Muscle layer of colon (tissue), 2 donors: ENCODE measurements around the gene CHFR.
"Not testable (repeated sequence)": the region's sequence is repeated elsewhere in the genome, so short reads cannot be mapped to it uniquely, and the experiment has no call there.

ENCODE experiments used
- H3K27ac ChIP-seq: one replicate; pipeline ENCODE4 v1.7.0; 2013; ENCODE audit warnings: low read depth, mild to moderate bottlenecking, low read length, moderate library complexity
- H3K27me3 ChIP-seq, 2 donors: one replicate each; pipeline ENCODE4 v1.7.0; 2013; ENCODE audit warnings: low read length in 2 of 2, mild to moderate bottlenecking in 2 of 2; ENCODE audit not compliant: insufficient read depth in 2 of 2, control insufficient read depth in 1 of 2
- H3K36me3 ChIP-seq: one replicate; pipeline ENCODE4 v1.7.0; 2013; ENCODE audit warnings: mild to moderate bottlenecking, low read length; ENCODE audit not compliant: insufficient read depth
- H3K4me1 ChIP-seq: one replicate; pipeline ENCODE4 v1.7.0; 2013; ENCODE audit warnings: mild to moderate bottlenecking, low read length; ENCODE audit not compliant: insufficient read depth
- H3K4me3 ChIP-seq, 2 donors: one replicate each; pipeline ENCODE4 v1.7.0; 2013; ENCODE audit warnings: low read length in 2 of 2, low read depth in 1 of 2, mild to moderate bottlenecking in 1 of 2, moderate library complexity in 1 of 2
- H3K9ac ChIP-seq: one replicate; pipeline ENCODE4 v1.7.0; 2013; ENCODE audit warnings: low read length
- H3K9me3 ChIP-seq: one replicate; pipeline ENCODE4 v1.7.0; 2013; ENCODE audit warnings: mild to moderate bottlenecking, low read length
- donor health status: abdominal sarcoma.
- donor health status: Adenocarcinoma of cecum.

Gene CHFR

DNA sequence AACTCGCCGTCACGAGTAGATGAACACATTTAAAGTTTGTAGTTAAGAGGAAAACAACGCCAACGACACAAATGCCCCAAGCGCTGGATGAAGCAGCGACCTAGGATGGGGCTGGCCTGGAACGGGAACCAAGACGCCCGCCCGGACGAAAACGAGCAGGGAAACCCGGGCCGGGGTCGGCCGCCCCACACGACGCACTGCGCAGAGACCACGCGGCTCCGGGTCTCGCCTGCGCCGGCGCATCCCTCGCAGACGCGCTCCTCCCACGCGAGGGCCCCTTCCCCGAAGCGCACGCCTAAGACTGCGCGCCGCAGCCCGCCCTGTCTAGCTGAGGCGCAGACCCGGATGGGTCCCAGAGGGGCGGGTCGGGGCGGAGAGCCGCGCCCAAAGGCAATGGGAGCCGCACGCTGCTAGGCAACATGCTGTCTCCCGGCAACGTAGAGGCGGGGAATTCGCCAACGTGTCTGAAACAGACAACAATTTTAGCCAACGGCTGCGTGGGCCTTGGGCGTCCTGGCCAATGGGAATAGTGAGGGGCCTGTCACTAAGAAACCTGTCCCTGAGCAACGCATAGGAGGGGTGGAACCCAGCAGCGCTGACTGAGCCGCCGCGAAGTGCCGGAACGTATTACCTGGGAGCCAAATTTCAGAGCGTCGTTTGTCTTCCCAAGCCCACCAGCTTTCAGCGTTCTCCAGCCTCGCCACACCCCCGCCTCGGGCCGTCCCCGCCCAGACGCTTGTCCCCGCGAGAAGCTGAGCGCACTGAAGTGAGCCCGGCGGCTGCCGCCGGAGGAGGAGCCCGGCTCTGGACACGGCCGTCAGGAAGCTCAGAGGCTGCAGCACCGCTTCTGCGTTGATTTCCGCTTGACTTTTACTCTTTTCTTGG, 21.0 kb upstream of the CHFR start:
- peaks cover 6% of the 10 kb centered on the region for H3K4me1 ChIP-seq
- peak overlapping the region; percentile 41 for H3K9ac ChIP-seq
- H3K9me3 ChIP-seq, result no peaks in the 10 kb centered on the region
- H3K36me3 ChIP-seq, result no peaks in the 10 kb centered on the region
- peak overlapping the region; percentile 58 for H3K27ac ChIP-seq
- no peaks in the 10 kb centered on the region for H3K27me3 ChIP-seq
- H3K4me3 ChIP-seq, result peak overlapping the region; percentile 44 to 83

DNA sequence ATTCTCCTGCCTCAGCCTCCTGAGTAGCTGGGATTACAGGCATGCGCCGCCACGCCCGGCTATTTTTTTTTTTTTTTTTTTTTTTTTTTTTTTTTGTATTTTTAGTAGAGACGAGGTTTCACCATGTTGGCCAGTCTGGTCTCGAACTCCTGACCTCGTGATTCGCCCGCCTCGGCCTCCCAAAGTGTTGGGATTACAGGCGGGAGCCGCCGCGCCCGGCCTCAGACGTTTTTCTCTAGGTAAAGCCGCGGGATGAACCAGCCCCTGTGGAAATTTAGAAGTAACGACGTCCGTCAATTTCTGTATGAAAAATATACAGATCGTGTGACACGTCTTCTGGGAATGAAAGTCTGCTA, 20.4 kb upstream of the CHFR start:
- H3K4me3 ChIP-seq, result peak overlapping the region; percentile 44 to 83
- H3K9me3 ChIP-seq, H3K36me3 ChIP-seq, H3K4me1 ChIP-seq, H3K9ac ChIP-seq, H3K27me3 ChIP-seq: not testable (repeated sequence)
- peak overlapping the region; percentile 58 for H3K27ac ChIP-seq

DNA sequence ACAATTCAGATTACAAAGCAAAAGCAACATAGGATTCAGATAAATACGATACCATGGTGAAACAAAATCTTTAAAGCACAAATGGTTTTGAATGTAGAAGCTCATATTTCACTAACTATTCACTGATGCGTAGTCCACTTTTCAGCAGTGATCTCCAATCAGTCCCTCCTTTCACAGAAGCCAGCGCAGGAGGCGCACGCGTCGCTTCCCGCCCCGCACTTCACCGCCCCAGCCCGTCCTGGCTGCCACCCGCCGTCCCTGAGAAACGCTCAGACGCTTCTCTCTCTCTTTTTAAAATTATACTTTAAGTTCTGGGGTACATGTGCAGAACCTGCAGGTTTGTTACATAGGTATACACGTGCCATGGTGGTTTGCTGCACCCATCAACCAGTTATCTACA, 19.8 kb upstream of the CHFR start:
- Histone ChIP-seq H3K27me3 (no peaks in the 10 kb centered on the region), H3K9ac (no peak overlapping the region), H3K4me1 (peaks cover 6% of the 10 kb centered on the region), H3K27ac (no peak overlapping the region), H3K4me3 (no peak overlapping the region), H3K36me3 (no peaks in the 10 kb centered on the region), H3K9me3 (no peaks in the 10 kb centered on the region)

DNA sequence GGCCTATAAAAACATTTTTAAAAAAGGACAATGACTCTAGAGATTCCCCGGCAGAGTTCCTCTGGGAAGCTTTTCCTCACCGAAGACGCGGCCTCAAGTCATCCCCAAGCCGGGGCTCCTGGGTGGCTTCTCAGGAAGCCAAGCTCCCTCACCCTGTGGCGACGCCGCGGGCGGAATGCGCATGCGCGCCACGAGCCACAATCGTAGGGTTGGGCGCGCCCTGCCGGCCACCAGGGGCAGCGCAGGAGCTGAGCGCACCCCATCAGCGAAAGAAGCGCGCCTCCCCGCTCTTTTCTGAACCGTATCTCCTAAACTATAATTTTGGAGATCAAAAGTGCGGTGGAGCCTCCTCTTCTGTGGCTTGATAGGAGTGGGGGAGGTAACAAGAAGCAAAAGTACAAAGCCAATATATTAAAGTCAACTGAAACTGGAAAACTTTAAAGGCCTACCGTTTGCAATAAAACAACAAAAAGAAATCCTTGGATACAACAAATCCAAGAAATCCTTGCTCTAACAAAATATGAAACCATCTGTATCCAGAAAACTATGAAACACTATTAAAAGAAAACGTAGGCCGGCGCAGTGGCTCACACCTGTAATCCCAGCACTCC, 17.4 kb upstream of the CHFR start:
- H3K27ac ChIP-seq, result no peak overlapping the region
- no peaks in the 10 kb centered on the region for H3K27me3 ChIP-seq
- H3K4me1 ChIP-seq, result peaks cover 6% of the 10 kb centered on the region
- H3K9ac ChIP-seq, result no peak overlapping the region
- no peaks in the 10 kb centered on the region for H3K36me3 ChIP-seq
- H3K4me3 ChIP-seq, result peak overlapping the region; percentile 26 to 27
- no peaks in the 10 kb centered on the region for H3K9me3 ChIP-seq

DNA sequence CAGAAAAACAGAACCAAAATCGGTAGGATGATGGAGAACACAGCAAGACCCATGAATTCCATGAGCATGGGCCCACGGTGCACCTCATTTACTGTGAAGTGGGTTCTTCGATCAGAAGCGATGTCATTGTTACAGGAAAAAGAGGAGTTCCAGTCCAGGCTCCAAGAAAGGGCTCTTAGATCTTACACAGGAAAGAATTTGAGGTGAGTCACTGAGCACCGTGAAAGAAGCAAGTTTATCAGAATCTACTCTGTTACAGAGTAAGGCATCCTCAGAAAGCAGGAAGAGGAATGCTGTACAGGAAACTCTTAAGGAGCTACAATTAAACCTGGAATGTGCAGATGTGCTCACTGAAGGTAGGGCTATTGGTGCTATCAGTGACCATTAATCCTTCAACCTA, 11.6 kb upstream of the CHFR start:
- Histone ChIP-seq H3K4me1 (no peaks in the 10 kb centered on the region), H3K9ac (no peak overlapping the region), H3K36me3 (no peaks in the 10 kb centered on the region), H3K9me3 (no peaks in the 10 kb centered on the region), H3K27ac (no peak overlapping the region), H3K4me3 (no peak overlapping the region), H3K27me3 (no peaks in the 10 kb centered on the region)

DNA sequence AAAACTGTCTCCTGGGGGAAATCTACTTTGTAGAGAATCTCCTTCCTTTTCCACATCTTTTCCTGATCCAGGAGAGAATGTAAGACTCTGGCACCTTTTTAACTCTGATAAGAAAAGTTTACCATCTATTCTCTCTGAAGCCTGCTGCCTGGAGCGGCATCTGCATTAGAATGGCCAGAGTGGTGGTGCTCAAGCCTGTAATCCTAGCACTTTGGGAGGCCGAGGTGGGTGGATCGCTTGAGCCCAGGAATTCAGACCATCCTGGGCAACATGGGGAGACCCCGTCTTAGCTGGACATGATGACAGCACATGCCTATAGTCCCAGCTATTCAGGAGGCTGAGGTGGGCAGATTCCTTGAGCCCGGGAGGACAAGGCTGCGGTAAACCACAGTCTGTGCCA, 1.4 kb upstream of the CHFR start:
- H3K4me3 ChIP-seq, result peak overlapping the region in 1 of 2 donors; percentile 82
- H3K9me3 ChIP-seq, result no peaks in the 10 kb centered on the region
- H3K4me1 ChIP-seq, result peaks cover 13% of the 10 kb centered on the region
- no peaks in the 10 kb centered on the region for H3K27me3 ChIP-seq
- H3K9ac ChIP-seq, result peak overlapping the region; percentile 47
- H3K36me3 ChIP-seq, result no peaks in the 10 kb centered on the region
- H3K27ac ChIP-seq, result peak overlapping the region; percentile 96

DNA sequence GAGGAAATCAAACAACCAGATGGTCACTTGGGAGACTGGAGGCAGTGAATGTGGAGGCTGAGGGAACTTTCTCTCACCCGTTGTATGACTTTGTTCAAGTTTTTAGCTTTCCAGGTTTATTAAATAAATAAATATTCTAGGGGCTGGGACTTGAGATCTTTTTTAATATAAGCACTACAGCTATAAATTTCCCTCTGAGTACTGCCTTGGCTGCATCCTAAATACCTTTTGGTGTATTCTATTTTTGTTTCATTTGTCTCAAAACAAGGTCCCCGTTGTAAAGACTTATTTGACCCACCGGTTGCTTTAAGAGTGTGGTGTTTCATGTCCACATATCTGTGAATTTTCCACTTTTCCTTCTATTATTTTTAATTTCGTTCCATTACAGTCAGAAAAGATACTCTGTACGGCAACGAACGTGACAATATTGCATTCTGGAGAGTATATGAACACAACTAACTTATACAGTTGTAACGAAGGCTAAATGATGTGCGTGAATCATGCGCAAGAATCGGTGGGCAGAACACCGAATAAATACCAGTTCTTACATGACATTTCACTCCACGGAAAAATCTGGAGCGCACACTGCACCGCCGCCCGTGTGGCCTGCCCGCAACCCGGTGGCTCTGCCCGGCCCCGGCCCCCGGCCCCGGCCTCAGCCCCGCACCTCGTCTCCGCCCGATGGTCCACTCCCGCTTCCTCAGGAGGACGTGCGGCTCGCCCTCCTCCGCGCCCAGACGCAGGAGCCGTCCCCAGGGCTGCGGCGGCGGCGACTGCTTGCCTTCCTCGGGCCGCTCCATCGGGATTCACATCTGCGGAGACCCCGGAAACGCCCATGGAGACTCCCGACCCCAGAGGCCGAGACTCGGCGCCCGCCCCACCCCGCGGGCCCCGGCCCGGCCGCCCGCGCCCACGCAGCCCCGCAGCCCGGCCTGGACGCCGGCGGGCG, 602 bp downstream of the CHFR start:
- H3K4me3 ChIP-seq, result peak overlapping the region; percentile 66 to 77
- no peak overlapping the region for H3K9ac ChIP-seq
- H3K27ac ChIP-seq, result peak overlapping the region; percentile 80
- peaks cover 18% of the 10 kb centered on the region for H3K4me1 ChIP-seq
- H3K9me3 ChIP-seq, result no peaks in the 10 kb centered on the region
- no peaks in the 10 kb centered on the region for H3K36me3 ChIP-seq
- no peaks in the 10 kb centered on the region for H3K27me3 ChIP-seq

DNA sequence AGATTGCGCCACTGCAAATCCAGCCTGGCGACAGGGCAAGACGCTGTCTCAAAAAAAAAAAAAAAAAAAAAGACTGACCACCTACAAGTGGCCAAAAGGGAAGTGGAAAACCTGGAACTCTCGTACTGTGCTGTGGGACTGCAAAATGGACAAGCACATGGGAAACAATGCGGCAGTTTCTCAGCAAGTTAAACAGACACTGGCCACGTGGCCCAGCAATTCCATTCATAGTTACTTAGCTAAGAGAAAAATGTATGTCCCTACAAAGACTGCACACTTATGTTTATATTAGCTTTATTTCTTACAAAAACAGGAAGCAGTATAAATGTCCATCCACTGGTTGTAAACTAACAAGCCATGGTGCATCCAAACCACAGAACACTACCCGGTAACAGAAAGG, 5.6 kb downstream of the CHFR start:
- H3K9me3 ChIP-seq, result no peaks in the 10 kb centered on the region
- peaks cover 5% of the 10 kb centered on the region for H3K36me3 ChIP-seq
- H3K4me1 ChIP-seq, result peaks cover 17% of the 10 kb centered on the region
- no peaks in the 10 kb centered on the region for H3K27me3 ChIP-seq
- no peak overlapping the region for H3K27ac ChIP-seq
- no peak overlapping the region for H3K4me3 ChIP-seq
- no peak overlapping the region for H3K9ac ChIP-seq

DNA sequence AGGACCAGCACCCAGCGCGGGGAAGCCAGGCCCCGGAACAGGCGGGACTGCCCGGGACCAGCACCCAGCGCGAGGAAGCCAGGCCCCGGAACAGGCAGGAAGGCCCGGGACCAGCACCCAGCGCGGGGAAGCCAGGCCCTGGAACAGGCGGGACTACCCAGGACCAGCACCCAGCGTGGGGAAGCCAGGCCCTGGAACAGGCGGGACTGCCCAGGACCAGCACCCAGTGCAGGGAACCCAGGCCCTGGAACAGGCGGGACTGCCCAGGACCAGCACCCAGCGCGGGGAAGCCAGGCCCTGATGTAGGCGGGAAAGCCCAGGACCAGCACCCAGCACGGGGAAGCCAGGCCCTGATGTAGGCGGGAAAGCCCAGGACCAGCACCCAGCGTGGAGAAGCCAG, 12.8 kb downstream of the CHFR start:
- not testable (repeated sequence) for H3K4me1 ChIP-seq, H3K9me3 ChIP-seq, H3K27me3 ChIP-seq, H3K9ac ChIP-seq, H3K27ac ChIP-seq, H3K4me3 ChIP-seq
- H3K36me3 ChIP-seq, result peaks cover 45% of the 10 kb centered on the region

DNA sequence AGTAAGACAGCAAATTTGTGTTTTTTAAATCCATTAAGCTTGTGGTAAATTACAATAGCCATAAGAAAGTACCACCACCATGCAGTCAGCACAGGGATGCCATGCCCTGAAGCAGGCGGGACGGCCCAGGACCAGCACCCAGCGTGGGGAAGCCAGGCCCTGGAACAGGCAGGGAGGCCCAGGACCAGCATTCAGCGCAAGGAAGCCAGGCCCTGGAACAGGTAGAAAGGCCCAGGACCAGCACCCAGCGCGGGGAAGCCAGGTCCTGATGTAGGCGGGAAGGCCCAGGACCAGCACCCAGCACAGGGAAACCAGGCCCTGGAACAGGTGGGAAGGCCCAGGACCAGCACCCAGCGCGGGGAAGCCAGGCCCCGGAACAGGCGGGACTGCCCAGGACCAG, 13.2 kb downstream of the CHFR start:
- no peaks in the 10 kb centered on the region for H3K9me3 ChIP-seq
- H3K27ac ChIP-seq, result no peak overlapping the region
- H3K9ac ChIP-seq, result no peak overlapping the region
- H3K27me3 ChIP-seq, result no peaks in the 10 kb centered on the region
- no peak overlapping the region for H3K4me3 ChIP-seq
- peaks cover 45% of the 10 kb centered on the region for H3K36me3 ChIP-seq
- no peaks in the 10 kb centered on the region for H3K4me1 ChIP-seq

DNA sequence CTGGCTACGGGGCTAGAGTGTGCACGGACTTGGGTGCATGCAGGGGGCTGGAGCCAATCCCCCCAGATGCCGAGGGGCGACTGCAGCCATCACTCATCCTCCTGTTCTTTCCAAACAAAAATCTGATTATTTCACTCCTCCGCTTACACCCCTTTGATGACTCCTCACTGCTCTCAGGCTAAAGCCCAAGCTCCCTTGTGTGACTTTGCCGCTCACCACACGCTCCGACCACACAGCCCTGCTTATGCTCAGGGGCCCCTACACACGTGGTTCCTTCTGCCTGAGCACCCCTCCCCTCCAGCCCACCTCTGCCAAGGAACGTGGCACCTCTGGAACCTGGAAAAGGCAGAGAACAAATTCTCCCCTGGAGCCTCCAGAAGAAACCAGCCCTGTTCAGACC, 13.7 kb downstream of the CHFR start:
- Histone ChIP-seq H3K4me1 (no peaks in the 10 kb centered on the region), H3K9ac (no peak overlapping the region), H3K4me3 (no peak overlapping the region), H3K9me3 (no peaks in the 10 kb centered on the region), H3K27ac (no peak overlapping the region), H3K27me3 (no peaks in the 10 kb centered on the region), H3K36me3 (peaks cover 45% of the 10 kb centered on the region)
